ENCODE data around the gene HAGHL.

HAGHL gene

DNA sequence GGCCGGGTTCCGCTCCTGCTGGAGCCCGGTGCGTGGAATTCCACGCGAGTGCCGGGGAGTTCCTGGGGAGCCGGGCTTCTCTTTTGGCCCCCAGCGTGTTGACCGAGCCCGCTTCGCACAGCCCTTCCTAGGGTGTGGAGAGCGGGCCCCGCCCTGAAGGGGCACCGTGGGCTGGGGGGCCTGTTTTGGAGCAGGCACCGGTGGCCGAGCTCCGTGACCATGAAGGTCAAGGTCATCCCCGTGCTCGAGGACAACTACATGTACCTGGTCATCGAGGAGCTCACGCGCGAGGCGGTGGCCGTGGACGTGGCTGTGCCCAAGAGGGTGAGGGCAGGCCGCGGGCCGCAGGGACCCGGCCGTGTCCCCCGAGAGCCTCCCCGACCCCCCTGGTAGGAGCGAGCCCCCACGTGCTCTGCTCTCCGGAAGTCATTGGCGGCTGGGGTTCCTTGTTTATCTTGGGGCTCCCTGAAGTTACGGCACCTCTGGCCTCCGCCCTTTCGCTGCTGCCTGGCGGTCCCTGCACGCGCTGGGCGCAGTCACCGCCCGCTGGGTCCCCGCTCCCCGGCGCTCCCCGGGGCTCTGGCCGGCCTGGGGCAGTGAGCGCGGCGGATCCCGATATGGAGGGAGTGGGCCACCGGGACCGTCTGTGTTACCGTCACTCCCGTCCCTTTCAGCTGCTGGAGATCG is 528 bp downstream of the HAGHL start (continued):
- TF ChIP-seq ZNF202 (tag by site-specific recombination; IDR thresholded peaks at IDR 0.05; ENCODE audit: borderline replicate concordance) (no peak), ZNF19 (tag by site-specific recombination; IDR thresholded peaks at IDR 0.05; ENCODE audit: low read depth) (no peak), OSR2 (tag by site-specific recombination; IDR thresholded peaks at IDR 0.05) (no peak), SP7 (tag by site-specific recombination; IDR thresholded peaks at IDR 0.05) (no peak; the same call in 1 of the 2 replicates), MZF1 (tag by site-specific recombination; IDR thresholded peaks at IDR 0.05; ENCODE audit: borderline replicate concordance) (no peak), KLF17 (tag by site-specific recombination; IDR thresholded peaks at IDR 0.05) (no peak; the same call in 1 of the 2 replicates), KLF1 (tag by site-specific recombination; IDR thresholded peaks at IDR 0.05) (peak; percentile 68), ZNF449 (tag by site-specific recombination; IDR thresholded peaks at IDR 0.05) (no peak), SP2 (tag by site-specific recombination; IDR thresholded peaks at IDR 0.05) (no peak), ZNF121 (tag by site-specific recombination; IDR thresholded peaks at IDR 0.05) (no peak), ZNF24 (tag by site-specific recombination; IDR thresholded peaks at IDR 0.05) (no peak), ZNF169 (tag by site-specific recombination; IDR thresholded peaks at IDR 0.05) (no peak), ZNF426 (tag by site-specific recombination; IDR thresholded peaks at IDR 0.05) (no peak), ZBTB20 (tag by site-specific recombination; IDR thresholded peaks at IDR 0.05) (no peak), ZNF514 (tag by site-specific recombination; IDR thresholded peaks at IDR 0.05) (no peak), ZSCAN23 (tag by site-specific recombination; IDR thresholded peaks at IDR 0.05) (no peak), TCF7L2 (IDR thresholded peaks at IDR 0.05; ENCODE audit: borderline replicate concordance, low read depth, low read length) (no peak), ZXDB (tag by site-specific recombination; IDR thresholded peaks at IDR 0.05) (peak; percentile 50; the same call in 1 of the 2 replicates), ZBTB21 (tag by site-specific recombination; IDR thresholded peaks at IDR 0.05) (no peak), ZNF670 (tag by site-specific recombination; IDR thresholded peaks at IDR 0.05; ENCODE audit: low read depth) (no peak), ZSCAN4 (tag by site-specific recombination; IDR thresholded peaks at IDR 0.05) (no peak), ZNF585B (tag by site-specific recombination; IDR thresholded peaks at IDR 0.05) (no peak), ZNF146 (tag by site-specific recombination; IDR thresholded peaks at IDR 0.05) (no peak), ZNF626 (tag by site-specific recombination; IDR thresholded peaks at IDR 0.05) (no peak), ZBTB26 (tag by site-specific recombination; optimal IDR thresholded peaks at IDR 0.05) (peak; percentile 41), GLI4 (tag by site-specific recombination; IDR thresholded peaks at IDR 0.05) (no peak)
- TF ChIP-seq, protein P1, sequence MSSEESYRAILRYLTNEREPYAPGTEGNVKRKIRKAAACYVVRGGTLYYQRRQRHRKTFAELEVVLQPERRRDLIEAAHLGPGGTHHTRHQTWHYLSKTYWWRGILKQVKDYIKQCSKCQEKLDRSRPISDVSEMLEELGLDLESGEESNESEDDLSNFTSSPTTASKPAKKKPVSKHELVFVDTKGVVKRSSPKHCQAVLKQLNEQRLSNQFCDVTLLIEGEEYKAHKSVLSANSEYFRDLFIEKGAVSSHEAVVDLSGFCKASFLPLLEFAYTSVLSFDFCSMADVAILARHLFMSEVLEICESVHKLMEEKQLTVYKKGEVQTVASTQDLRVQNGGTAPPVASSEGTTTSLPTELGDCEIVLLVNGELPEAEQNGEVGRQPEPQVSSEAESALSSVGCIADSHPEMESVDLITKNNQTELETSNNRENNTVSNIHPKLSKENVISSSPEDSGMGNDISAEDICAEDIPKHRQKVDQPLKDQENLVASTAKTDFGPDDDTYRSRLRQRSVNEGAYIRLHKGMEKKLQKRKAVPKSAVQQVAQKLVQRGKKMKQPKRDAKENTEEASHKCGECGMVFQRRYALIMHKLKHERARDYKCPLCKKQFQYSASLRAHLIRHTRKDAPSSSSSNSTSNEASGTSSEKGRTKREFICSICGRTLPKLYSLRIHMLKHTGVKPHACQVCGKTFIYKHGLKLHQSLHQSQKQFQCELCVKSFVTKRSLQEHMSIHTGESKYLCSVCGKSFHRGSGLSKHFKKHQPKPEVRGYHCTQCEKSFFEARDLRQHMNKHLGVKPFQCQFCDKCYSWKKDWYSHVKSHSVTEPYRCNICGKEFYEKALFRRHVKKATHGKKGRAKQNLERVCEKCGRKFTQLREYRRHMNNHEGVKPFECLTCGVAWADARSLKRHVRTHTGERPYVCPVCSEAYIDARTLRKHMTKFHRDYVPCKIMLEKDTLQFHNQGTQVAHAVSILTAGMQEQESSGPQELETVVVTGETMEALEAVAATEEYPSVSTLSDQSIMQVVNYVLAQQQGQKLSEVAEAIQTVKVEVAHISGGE (tag by site-specific recombination; conservative IDR thresholded peaks at IDR 0.05; ENCODE audit: low read depth), result 0 out of 2 replicates have a peak, but pooled peaks have one; percentile 26
- TF ChIP-seq, protein P2, sequence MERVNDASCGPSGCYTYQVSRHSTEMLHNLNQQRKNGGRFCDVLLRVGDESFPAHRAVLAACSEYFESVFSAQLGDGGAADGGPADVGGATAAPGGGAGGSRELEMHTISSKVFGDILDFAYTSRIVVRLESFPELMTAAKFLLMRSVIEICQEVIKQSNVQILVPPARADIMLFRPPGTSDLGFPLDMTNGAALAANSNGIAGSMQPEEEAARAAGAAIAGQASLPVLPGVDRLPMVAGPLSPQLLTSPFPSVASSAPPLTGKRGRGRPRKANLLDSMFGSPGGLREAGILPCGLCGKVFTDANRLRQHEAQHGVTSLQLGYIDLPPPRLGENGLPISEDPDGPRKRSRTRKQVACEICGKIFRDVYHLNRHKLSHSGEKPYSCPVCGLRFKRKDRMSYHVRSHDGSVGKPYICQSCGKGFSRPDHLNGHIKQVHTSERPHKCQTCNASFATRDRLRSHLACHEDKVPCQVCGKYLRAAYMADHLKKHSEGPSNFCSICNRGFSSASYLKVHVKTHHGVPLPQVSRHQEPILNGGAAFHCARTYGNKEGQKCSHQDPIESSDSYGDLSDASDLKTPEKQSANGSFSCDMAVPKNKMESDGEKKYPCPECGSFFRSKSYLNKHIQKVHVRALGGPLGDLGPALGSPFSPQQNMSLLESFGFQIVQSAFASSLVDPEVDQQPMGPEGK (tag by site-specific recombination; IDR thresholded peaks at IDR 0.05), result peak; percentile 85
- TF ChIP-seq, protein P3, sequence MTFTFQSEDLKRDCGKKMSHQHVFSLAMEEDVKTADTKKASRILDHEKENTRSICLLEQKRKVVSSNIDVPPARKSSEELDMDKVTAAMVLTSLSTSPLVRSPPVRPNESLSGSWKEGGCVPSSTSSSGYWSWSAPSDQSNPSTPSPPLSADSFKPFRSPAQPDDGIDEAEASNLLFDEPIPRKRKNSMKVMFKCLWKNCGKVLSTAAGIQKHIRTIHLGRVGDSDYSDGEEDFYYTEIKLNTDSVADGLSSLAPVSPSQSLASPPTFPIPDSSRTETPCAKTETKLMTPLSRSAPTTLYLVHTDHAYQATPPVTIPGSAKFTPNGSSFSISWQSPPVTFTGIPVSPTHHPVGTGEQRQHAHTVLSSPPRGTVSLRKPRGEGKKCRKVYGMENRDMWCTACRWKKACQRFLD (tag by site-specific recombination; IDR thresholded peaks at IDR 0.05), result no peak

Measured in HEK293 (cell line).